Esophagus muscularis mucosa (tissue), 3 donors: ENCODE results near the gene TRIM63.

Source experiments
- CTCF ChIP-seq, 3 experiments: fragments of 200-600 bp in 2 of 3; fragments of 450-650 bp in 1 of 3; sonication (generic) in 2 of 3; IDR thresholded peaks; one replicate each; pipeline ENCODE4 v1.5.1; 2017 to 2019; ENCODE audit warnings: antibody characterized with exemption in 3 of 3, mild to moderate bottlenecking in 2 of 3, moderate library complexity in 1 of 3
- POLR2AphosphoS5 ChIP-seq, 2 donors: sonication (generic); formaldehyde crosslinking; IDR thresholded peaks; one replicate each; pipeline ENCODE4 v1.6.1; 2017; ENCODE audit warnings: antibody characterized with exemption in 2 of 2

GRCh38 chr1:26079178-26079563 is 11.7 kb upstream of the TRIM63 start:
- TF ChIP-seq CTCF (IDR thresholded peaks at IDR 0.05), result no peak
- no peak for TF ChIP-seq POLR2AphosphoS5 (IDR thresholded peaks at IDR 0.05)
